GM18519 (cell line): ENCODE measurements around the gene DVL1.

Experiments
- ATAC-seq: cut with Tn5 transposase; IDR thresholded peaks from one replicate; pipeline ENCODE4 v1.9.1; 2021; ENCODE audit warnings: mild to moderate bottlenecking, moderate library complexity; ENCODE audit not compliant: unreplicated experiment, low FRiP score

The DVL1 gene

DNA sequence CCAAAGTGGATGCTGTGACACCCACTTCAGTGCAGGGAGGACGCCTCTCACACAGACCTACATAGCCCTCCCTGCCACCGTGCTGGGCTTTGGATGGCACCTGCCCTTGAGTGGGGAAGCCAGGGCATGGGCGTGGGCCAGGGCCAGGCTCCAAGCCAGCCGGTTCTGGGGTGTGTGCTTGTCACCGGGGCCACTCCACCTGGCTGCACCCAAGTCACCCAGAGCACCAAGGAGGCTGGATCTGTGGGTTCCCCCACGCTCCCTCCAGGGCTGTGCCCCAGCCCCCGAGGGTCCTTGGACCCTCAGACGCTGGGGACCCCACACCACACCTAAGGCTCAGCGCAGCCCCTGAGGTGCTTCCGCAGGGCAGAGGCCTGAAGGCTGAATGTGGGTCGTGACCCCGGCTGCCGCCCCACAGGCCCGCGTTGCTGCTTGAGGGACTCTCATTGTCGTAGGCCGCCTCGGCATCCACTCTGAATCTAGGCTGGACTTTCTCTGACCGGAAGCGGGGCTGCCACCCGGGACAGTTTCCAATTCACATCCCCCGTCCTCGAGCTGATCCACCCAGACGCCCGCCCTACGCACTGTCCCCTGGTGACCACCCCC lies 7.7 kb upstream of the DVL1 start:
- no peak for ATAC-seq

DNA sequence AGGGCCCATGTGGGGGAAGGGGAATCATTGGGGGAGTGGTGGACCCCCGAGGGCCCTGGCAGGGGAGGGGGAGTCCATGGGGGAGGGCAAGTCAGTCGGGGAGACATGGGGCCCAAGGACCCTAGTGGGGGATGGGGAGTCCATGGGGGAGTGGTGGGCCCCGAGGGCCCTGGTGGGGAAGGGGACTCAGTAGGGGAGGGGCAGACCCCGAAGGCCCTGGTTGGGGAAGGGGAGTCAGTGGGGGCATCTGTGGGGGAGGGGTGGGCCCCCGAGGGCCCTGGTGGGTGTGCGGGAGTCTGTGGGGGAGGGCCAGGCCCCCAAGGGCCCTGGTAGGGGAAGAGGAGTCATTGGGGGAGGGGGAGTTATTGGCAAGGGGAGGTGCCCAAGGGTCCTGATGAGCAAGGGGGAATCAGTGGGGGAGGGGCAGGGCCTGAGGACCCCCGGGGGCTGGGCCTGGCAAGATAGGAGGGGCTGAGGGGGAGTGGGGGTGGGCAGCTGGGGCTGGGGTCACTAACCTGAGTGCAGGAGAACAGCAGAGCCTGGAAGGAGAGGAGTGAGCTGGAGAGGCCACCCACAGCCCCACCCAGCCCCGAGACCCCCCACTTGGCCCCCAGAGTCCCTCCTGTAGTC lies 7.1 kb upstream of the DVL1 start:
- no peak for ATAC-seq

GRCh38 chr1:1355416-1355815 lies 6.2 kb upstream of the DVL1 start:
- ATAC-seq = no peak

- no peak for ATAC-seq
These were observed 5.3 kb upstream of the DVL1 start for GRCh38 chr1:1354271-1355247.

- ATAC-seq = no peak
These were observed 4.4 kb upstream of the DVL1 start for GRCh38 chr1:1353389-1354151.

- ATAC-seq = no peak
These were observed 3.7 kb upstream of the DVL1 start for GRCh38 chr1:1352786-1353388.

DNA sequence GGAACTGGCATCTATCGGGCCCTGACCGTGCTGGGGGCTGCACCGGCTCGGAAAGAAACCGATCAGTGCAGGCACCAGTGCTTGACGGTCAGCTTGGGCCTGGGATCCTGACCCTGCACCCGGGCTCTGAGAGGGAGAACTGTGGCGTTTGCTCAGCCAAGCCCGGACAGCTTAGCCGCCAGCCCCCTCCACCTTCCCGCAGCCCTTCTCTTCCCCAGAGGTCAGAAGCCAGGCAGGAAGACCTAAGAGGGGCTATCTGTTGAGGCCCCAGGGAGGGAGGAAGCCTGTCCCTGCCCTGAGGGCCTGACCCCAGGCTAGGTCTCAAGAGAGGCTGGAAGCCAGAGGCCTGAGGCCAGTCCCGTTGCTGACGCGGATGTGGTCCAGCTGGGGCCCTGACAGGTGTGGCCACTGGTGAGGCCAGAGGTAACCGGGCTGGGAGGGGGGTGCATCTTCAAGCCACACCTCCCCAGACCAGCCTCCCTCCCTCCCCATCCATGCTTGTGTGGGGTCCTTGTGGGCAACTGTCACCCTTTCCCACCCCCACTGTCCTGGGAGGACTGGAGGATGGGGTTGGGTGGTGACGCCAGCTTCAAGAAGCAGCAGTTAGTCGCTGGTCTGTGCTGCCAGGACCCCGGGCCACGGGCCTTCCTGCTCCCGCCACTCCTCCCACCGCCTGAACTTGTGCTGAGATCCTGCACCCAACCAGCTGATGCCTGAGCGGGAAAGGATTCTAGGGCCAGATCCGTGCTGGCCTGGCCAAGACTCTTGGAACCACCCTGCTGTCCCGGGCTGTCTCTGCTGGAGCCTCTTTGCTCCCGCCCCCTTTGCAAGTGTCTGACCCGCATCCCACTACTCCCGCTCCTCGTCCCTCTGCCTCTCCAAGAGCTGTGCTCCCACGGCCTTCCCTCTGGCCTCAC lies 2.6 kb upstream of the DVL1 start:
- no peak for ATAC-seq

- no peak for ATAC-seq
These were observed 580 bp downstream of the DVL1 start for GRCh38 chr1:1348420-1349255.

DNA sequence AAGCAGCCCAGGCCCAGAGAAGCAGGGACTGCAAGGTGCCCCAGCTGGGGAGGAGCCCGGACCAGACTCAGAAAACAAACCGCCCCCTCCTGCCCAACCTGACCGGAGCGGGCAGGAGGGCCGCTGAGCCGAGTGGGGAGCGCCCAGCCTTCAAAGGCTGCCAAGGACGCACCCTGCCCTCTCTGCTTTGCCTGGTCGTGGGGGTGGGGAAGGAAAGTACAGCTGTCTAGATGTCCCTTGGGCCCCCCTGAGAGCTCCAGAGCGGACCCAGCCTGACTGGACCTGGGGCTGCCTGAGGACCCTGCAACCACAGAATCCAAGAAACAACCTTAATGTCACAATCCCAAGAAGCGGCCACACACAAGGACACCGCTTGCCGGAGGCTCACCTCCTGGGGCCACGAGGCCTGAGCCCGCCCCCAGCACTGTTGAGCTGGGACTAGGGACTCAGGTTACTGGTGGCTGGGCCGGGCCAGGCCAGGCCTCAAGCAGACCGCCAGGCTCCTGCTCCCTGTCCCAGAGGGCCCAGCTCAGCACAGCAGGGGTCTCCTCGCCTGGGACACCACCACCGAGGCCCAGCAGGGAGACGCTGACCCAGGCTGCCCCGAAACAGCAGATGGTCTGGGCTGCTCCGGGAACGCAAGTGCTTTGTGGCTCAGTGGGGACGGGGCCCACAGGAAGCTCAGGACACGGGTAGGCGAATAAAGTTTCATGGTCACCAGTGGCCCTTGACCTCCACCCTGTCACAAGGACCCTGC lies 1.4 kb downstream of the DVL1 start:
- ATAC-seq = no peak

- no peak for ATAC-seq
These were observed 2.1 kb downstream of the DVL1 start for GRCh38 chr1:1347026-1347595.

GRCh38 chr1:1346501-1346890 lies 2.7 kb downstream of the DVL1 start:
- no peak for ATAC-seq

- ATAC-seq = no peak
These were observed 3.2 kb downstream of the DVL1 start for GRCh38 chr1:1345860-1346500.

GRCh38 chr1:1345384-1345783 lies 3.8 kb downstream of the DVL1 start:
- no peak for ATAC-seq

DNA sequence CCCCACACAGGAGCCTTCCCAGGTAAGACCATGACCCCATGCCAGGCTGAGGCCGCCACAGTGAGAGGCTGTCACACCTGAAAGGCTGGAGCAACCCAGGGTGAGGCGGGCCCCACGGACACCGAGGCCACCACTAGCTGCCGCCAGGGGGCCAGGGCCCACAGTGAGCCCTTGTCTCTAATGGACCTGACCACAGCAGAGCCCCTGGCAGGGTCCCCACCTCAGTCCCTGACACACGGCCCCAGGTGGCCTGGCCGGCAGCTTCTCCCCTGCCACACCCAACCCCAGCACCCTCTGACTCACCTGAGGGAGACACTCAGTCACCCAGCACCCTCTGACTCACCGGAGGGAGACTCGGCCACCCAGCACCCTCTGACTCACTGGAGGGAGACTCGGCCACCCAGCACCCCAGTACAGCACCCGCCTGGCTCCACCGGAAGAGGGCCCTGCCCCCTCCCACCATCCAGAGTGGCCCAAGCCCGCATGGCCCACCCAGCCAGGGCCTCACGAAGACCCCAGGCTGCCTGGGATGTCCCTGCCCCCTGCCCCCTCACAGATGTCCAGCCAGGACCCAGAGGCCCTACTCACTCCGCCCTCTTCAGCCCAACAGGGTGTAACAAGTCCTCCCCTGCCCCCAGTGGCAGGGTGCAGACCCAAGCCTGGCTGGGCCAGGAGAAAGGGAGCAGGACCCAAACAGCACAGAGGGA lies 4.4 kb downstream of the DVL1 start:
- ATAC-seq = no peak

GRCh38 chr1:1343811-1344421 lies 5.3 kb downstream of the DVL1 start:
- no peak for ATAC-seq

DNA sequence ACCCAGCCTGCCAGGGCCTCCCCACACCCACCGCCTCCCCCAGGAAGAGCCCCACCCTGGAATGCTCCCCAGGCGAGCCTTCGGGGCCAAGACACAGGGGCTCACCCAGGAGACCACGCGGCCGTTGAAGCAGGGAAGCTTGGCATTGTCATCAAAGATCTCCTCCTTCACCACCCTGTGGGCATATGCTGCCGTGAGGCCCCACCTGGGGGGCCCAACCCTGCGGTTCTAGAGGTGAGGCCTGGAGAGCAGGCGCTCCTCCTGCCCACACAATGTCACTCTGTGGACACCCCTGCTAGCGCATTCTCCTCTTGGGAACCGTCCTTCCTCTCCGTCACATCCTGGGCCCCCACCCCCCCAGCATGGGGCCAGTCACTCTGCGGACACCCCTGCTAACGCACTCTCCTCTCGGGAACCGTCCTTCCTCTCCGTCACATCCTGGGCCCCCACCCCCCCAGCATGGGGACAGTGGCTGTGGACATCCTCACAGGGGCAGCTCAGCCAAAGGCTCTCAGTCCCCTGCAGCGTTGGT lies 6.6 kb downstream of the DVL1 start:
- ATAC-seq = no peak
